Measurements from ENCODE around the gene SSPN. TPM values are rescaled to one million over a fixed set of nuclear protein-coding genes. Genes with fewer than 3 reads are reported as not detected.

Gene SSPN
- total and polyA plus RNA-seq, 8 donors, result 1.8 to 52.4 (median 11.1) TPM

DNA sequence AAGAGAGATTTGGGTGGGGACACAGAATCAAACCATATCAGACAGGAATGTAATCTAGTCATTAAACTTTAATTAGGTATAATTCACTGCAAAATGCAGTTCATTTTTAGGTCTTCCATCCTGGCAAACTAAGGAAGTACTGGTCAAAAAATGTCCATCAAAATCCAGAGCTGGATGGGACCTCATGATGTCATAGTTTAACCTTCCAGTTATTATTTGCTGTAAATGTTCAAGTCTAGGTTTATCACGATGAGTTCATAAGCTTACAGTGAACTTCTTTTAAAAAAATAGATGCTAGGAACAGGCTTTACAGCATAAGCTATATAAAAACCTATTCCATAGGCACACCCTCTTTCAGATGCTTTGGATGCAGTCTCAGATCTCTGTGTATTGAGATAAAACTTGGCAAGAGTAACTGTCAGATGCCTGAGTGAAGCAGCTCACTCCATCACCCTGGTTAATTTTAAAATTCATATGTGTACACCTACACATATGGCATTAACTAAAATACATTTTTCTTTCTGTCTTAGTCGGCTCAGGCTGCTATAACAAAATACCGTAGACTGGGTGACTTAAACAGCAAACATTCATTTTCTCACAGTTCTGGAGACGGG is 7.9 kb downstream of the SSPN start:
- H3K4me3 ChIP-seq, result no peak overlapping the region
- peaks cover 0 to 11% (median 4%) of the 10 kb centered on the region in 4 donors for H3K4me1 ChIP-seq
- no peak for TF ChIP-seq CTCF (IDR thresholded peaks at IDR 0.05)
- TF ChIP-seq POLR2AphosphoS5 (IDR thresholded peaks at IDR 0.05), result no peak
- TF ChIP-seq EP300 (IDR thresholded peaks at IDR 0.05), result no peak
- no peak for TF ChIP-seq POLR2A (IDR thresholded peaks at IDR 0.05)
- no peaks in the 10 kb centered on the region for H3K36me3 ChIP-seq
- intact Hi-C loops (cut with DNase I; ENCODE audit: low total_unique reads), result no loop called here
- H3K9me3 ChIP-seq, result no peaks in the 10 kb centered on the region
- no peak for DNase-seq
- no peaks in the 10 kb centered on the region for H3K27me3 ChIP-seq
- WGBS, 5 donors, result 81 to 91% (median 85%) methylated on average over 4 of the region's 4 CpGs
- H3K27ac ChIP-seq, result no peak overlapping the region

- H3K27ac ChIP-seq, result no peak overlapping the region
- H3K4me3 ChIP-seq, result no peak overlapping the region
- intact Hi-C loops (cut with DNase I; ENCODE audit: low total_unique reads), result no loop called here
- H3K4me1 ChIP-seq, result peaks cover 0 to 7% (median 0%) of the 10 kb centered on the region in 4 donors
- no peaks in the 10 kb centered on the region for H3K27me3 ChIP-seq
- DNase-seq, result peak in 1 of 2 donors; percentile 41
- no peak for TF ChIP-seq POLR2AphosphoS5 (IDR thresholded peaks at IDR 0.05)
- TF ChIP-seq CTCF (IDR thresholded peaks at IDR 0.05), result no peak
- TF ChIP-seq POLR2A (IDR thresholded peaks at IDR 0.05), result no peak
- no peak for TF ChIP-seq EP300 (IDR thresholded peaks at IDR 0.05)
- no peaks in the 10 kb centered on the region for H3K9me3 ChIP-seq
- H3K36me3 ChIP-seq, result no peaks in the 10 kb centered on the region
- WGBS, 5 donors, result 40 to 56% (median 45%) methylated on average over 9 of the region's 9 CpGs
Measured at GRCh38 chr12:26204612-26205289, 9.4 kb downstream of the SSPN start.

- no peaks in the 10 kb centered on the region for H3K27me3 ChIP-seq
- H3K36me3 ChIP-seq, result no peaks in the 10 kb centered on the region
- H3K9me3 ChIP-seq, result no peaks in the 10 kb centered on the region
- H3K4me1 ChIP-seq, result peaks cover 0 to 7% (median 0%) of the 10 kb centered on the region in 4 donors
- intact Hi-C loops (cut with DNase I; ENCODE audit: low total_unique reads), result no loop called here
- H3K4me3 ChIP-seq, result no peak overlapping the region
- no peak for TF ChIP-seq POLR2AphosphoS5 (IDR thresholded peaks at IDR 0.05)
- no peak for TF ChIP-seq CTCF (IDR thresholded peaks at IDR 0.05)
- H3K27ac ChIP-seq, result no peak overlapping the region
- 27 to 56% (median 37%) methylated on average over 2 of the region's 2 CpGs for WGBS, 5 donors
- DNase-seq, result no peak
Measured at GRCh38 chr12:26205298-26205697, 9.9 kb downstream of the SSPN start.

- Histone ChIP-seq H3K27ac (no peak overlapping the region), H3K36me3 (no peaks in the 10 kb centered on the region), H3K4me3 (no peak overlapping the region), H3K4me1 (peaks cover 0 to 7% (median 0%) of the 10 kb centered on the region in 4 donors), H3K9me3 (no peaks in the 10 kb centered on the region), H3K27me3 (no peaks in the 10 kb centered on the region)
- DNase-seq, result no peak
- intact Hi-C loops (cut with DNase I; ENCODE audit: low total_unique reads), result no loop called here
- WGBS, 5 donors, result 78 to 91% (median 88%) methylated on average over 6 of the region's 6 CpGs
- TF ChIP-seq POLR2A (IDR thresholded peaks at IDR 0.05) (no peak), POLR2AphosphoS5 (IDR thresholded peaks at IDR 0.05) (no peak), EP300 (IDR thresholded peaks at IDR 0.05) (no peak), CTCF (IDR thresholded peaks at IDR 0.05) (no peak)
Measured at GRCh38 chr12:26205941-26206340, 10.6 kb downstream of the SSPN start.
